Thyroid gland (tissue), 4 donors: Measurements from ENCODE around the gene TPD52L1.

Experiments used
- POLR2A ChIP-seq, 2 donors: fragments of 450-650 bp; IDR thresholded peaks; one replicate each; pipeline ENCODE4 v1.6.1; 2017; ENCODE audit warnings: antibody characterized with exemption in 2 of 2, mild to moderate bottlenecking in 2 of 2, moderate library complexity in 1 of 2
- TF ChIP-seq, protein P1 (sequence below), 6 experiments: fragments of 200-600 bp in 3 of 6; fragments of 450-650 bp in 3 of 6; sonication (generic) in 3 of 6; IDR thresholded peaks; one replicate each; pipeline ENCODE4 v1.5.1; 2016 to 2019; ENCODE audit warnings: antibody characterized with exemption in 6 of 6, mild to moderate bottlenecking in 2 of 6, inconsistent platforms in 1 of 6, moderate library complexity in 1 of 6

DNA sequence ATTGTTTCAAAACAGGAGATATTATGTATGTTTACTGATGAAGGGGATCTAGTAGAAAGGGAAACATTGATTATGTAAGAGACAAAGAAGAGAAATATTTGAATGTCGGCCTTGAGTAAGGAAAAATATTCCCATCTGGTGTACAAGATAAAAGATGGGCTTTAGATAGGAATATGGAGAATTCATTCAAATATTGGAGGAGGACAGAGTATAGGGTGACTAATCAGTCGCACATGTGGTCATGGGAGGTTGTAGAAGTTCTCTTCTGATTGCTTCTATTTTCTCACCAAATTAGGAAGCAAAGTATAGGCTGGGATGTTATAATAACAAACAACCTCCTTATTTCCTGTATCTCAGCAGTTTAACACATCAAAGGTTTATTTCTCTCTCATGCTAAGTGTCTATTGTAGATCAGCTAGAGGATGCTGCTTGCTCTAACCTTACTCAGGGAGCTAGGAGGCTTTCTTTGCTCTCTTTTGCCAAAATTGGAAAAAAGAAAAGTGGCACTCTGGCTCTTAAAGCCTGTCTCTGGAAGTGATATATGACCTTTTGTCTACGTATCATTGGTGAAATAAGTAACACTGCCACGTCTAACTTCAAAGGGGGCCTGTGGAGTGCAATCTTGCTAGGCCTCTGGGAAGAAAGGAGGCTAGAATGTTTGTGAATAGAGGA lies 149.4 kb downstream of the TPD52L1 start:
- TF ChIP-seq POLR2A (IDR thresholded peaks at IDR 0.05), result no peak
- TF ChIP-seq, protein P1, sequence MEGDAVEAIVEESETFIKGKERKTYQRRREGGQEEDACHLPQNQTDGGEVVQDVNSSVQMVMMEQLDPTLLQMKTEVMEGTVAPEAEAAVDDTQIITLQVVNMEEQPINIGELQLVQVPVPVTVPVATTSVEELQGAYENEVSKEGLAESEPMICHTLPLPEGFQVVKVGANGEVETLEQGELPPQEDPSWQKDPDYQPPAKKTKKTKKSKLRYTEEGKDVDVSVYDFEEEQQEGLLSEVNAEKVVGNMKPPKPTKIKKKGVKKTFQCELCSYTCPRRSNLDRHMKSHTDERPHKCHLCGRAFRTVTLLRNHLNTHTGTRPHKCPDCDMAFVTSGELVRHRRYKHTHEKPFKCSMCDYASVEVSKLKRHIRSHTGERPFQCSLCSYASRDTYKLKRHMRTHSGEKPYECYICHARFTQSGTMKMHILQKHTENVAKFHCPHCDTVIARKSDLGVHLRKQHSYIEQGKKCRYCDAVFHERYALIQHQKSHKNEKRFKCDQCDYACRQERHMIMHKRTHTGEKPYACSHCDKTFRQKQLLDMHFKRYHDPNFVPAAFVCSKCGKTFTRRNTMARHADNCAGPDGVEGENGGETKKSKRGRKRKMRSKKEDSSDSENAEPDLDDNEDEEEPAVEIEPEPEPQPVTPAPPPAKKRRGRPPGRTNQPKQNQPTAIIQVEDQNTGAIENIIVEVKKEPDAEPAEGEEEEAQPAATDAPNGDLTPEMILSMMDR (IDR thresholded peaks at IDR 0.05), result no peak
